Mucosa of gallbladder (tissue), 1 donor: ENCODE measurements around the gene UGT1A5. TPM values are rescaled to one million over a fixed set of nuclear protein-coding genes. Genes with fewer than 3 reads are reported as not detected.

Experiments used
- DNase-seq: peaks from one replicate; pipeline ENCODE4 v3.0.0-alpha.2; 2020; ENCODE audit warnings: low spot score
- total RNA-seq: library from RNA; stranded (reverse); gene quantifications from one replicate; pipeline ENCODE4 v1.2.1, GENCODE V29; 2021
- donor health status: DM: no; HTN: no; CAD: no.

UGT1A5 gene
- 2.0 TPM for total RNA-seq

- peak; percentile 69 for DNase-seq
These were observed at the start of gene UGT1A5 for GRCh38 chr2:233712611-233713261. TSS of gene UGT1A5 (plus strand) at chr2:233712907. CDS start at chr2:233712992, 85 bp downstream.

- no peak for DNase-seq
These were observed 48.8 kb upstream of the UGT1A5 start for GRCh38 chr2:233663911-233664310.

- peak; percentile 46 for DNase-seq
These were observed 44.0 kb upstream of the UGT1A5 start for GRCh38 chr2:233668605-233669260.

GRCh38 chr2:233671290-233672161, 41.2 kb upstream of the UGT1A5 start, which contains the start of gene UGT1A9:
TSS of gene UGT1A9 (plus strand) at chr2:233671898. CDS start at chr2:233671935, 37 bp downstream.
- DNase-seq, result no peak

- no peak for DNase-seq
These were observed 39.8 kb upstream of the UGT1A5 start for GRCh38 chr2:233672886-233673285.

GRCh38 chr2:233673896-233674295, 38.8 kb upstream of the UGT1A5 start:
- DNase-seq, result no peak

GRCh38 chr2:233674314-233674713, 38.4 kb upstream of the UGT1A5 start:
- no peak for DNase-seq

GRCh38 chr2:233674995-233675394, 37.7 kb upstream of the UGT1A5 start:
- DNase-seq, result no peak

GRCh38 chr2:233676046-233676445, 36.7 kb upstream of the UGT1A5 start:
- no peak for DNase-seq

GRCh38 chr2:233679196-233679595, 33.5 kb upstream of the UGT1A5 start:
- no peak for DNase-seq

GRCh38 chr2:233680361-233681045, 32.2 kb upstream of the UGT1A5 start:
- DNase-seq, result no peak

- no peak for DNase-seq
These were observed 31.1 kb upstream of the UGT1A5 start, which contains the start of gene UGT1A7 for GRCh38 chr2:233681521-233682099. TSS of gene UGT1A7 (plus strand) at chr2:233681901. CDS start at chr2:233681938, 37 bp downstream.

- no peak for DNase-seq
These were observed 28.1 kb upstream of the UGT1A5 start for GRCh38 chr2:233684640-233685039.

- no peak for DNase-seq
These were observed 25.8 kb upstream of the UGT1A5 start for GRCh38 chr2:233686928-233687327.

GRCh38 chr2:233688341-233688740, 24.4 kb upstream of the UGT1A5 start:
- no peak for DNase-seq

- no peak for DNase-seq
These were observed 23.7 kb upstream of the UGT1A5 start for GRCh38 chr2:233689031-233689430.

GRCh38 chr2:233689501-233689900, 23.2 kb upstream of the UGT1A5 start:
- DNase-seq, result no peak

GRCh38 chr2:233690444-233690843, 22.3 kb upstream of the UGT1A5 start:
- peak; percentile 45 for DNase-seq

GRCh38 chr2:233691443-233692433, 21.0 kb upstream of the UGT1A5 start:
- DNase-seq, result no peak

- DNase-seq, result no peak
These were observed 20.1 kb upstream of the UGT1A5 start, which contains the start of gene UGT1A6 for GRCh38 chr2:233692648-233693047. TSS of gene UGT1A6 (plus strand) at chr2:233692890. CDS start at chr2:233693005, 115 bp downstream.
